NOMO-1 treated with DMSO at 0.1 percent for 48 hours (cell line): Measurements from ENCODE around the gene SRMS.

Experiments used
- DNase-seq: peaks from one replicate; lab custom pipeline; 2025; ENCODE audit not compliant: unreplicated experiment; lab: John Stamatoyannopoulos, UW

Gene SRMS

DNA sequence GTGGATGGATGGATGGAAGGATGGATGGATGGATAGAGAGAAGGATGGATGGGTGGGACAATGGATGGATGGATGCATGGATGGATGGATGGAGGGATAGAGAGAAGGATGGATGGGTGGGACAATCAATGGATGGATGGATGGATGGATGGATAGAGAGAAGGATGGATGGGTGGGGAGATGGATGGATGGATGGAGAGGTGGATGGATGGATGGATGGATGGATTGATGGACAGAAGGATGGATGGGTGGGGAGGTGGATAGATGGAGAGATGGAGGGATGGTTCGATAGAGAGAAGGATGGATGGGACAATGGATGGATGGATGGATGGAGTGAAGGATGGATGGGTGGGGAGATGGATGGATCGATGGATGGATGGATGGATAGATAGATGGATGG is 55.0 kb downstream of the SRMS start:
- DNase-seq, result no peak

DNA sequence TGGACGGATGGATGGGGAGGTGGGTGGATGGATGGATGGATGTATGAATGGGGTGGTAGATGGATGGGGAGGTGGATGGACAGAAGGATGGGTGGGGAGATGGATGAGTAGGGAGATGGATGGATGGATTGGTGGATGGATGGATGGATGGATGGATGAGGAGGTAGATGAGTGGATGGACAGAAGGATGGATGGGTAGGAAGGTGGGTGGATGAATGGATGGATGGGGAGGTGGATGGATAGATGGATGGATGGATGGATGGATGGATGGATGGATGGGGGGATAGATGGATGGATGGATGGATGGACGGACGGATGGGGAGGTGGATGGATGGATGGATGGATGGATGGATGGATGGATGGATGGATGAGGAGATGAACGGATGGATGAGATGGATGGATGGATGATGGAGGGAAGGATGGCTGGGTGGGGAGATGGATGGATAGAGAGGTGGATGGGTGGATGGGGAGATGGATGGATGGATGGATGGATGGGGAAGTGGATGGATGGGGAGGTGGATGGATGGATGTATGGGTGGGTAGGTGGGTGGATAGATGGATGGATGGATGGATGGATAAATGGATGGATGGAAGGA is 55.8 kb downstream of the SRMS start:
- no peak for DNase-seq

DNA sequence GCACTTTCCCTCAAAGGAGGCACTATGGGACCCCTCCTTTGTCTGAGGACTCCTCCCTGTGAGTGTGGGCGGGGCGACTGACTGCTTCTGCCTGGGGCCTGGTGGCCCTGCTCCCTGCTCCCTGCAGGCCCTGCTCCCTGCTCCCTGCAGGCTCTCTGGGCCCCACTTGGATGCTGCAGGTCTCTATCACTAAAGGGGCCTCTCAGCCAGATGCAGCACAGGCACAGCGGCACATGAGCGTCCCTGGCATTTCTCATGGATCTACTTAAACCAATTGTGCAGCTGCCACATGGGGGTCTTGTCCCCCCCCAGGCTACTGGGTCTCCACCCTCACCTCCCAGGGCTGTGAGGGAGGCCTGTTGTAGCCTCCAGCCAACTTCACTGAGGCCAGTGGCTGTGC is 56.5 kb downstream of the SRMS start:
- DNase-seq, result no peak
